Mesothelial cell of epicardium (in vitro differentiated cells): ENCODE results near the gene MOK. TPM values are rescaled to one million over a fixed set of nuclear protein-coding genes. Genes with fewer than 3 reads are reported as not detected.

Experiments used
- DNase-seq, 2 experiments: peaks; one replicate each; pipeline ENCODE4 v3.0.0; 2021; ENCODE audit warnings: low spot score in 2 of 2; ENCODE audit not compliant: unreplicated experiment in 2 of 2
- H3K27ac Mint-ChIP-seq: 2 replicates; pipeline ENCODE4 v1.8.0; 2021; ENCODE audit warnings: mixed read lengths
- H3K27me3 Mint-ChIP-seq: 2 replicates; pipeline ENCODE4 v1.8.0; 2021; ENCODE audit warnings: low read depth, mixed read lengths
- H3K36me3 Mint-ChIP-seq: 2 replicates; pipeline ENCODE4 v1.8.0; 2021; ENCODE audit warnings: mixed read lengths
- H3K4me1 Mint-ChIP-seq: 2 replicates; pipeline ENCODE4 v1.8.0; 2021; ENCODE audit warnings: mixed read lengths
- H3K4me3 Mint-ChIP-seq: 2 replicates; pipeline ENCODE4 v1.8.0; 2021; ENCODE audit warnings: mild to moderate bottlenecking, moderate library complexity, mixed read lengths
- H3K9me3 Mint-ChIP-seq: 2 replicates; pipeline ENCODE4 v1.8.0; 2021; ENCODE audit warnings: mixed read lengths
- CTCF ChIP-seq: fragments of 200-600 bp; sonication (generic); IDR thresholded peaks from one replicate; pipeline ENCODE4 v1.5.0; 2021; ENCODE audit warnings: antibody characterized with exemption; ENCODE audit not compliant: unreplicated experiment
- total RNA-seq: library from RNA; stranded (reverse); gene quantifications from 3 replicates; pipeline ENCODE4 v1.2.1, GENCODE V29; 2021

Gene MOK
- total RNA-seq, 1 donor from 2014 or later = 34.9 TPM

GRCh38 chr14:102192840-102193502, 112.0 kb downstream of the MOK start:
- H3K27ac Mint-ChIP-seq = peak overlapping the region; percentile 88
- H3K9me3 Mint-ChIP-seq = no peaks in the 10 kb centered on the region
- H3K4me1 Mint-ChIP-seq = peaks cover 51% of the 10 kb centered on the region
- TF ChIP-seq CTCF = no peak
- peaks cover 9% of the 10 kb centered on the region for H3K36me3 Mint-ChIP-seq
- DNase-seq = no peak
- no peak overlapping the region for H3K4me3 Mint-ChIP-seq
- H3K27me3 Mint-ChIP-seq = no peaks in the 10 kb centered on the region

GRCh38 chr14:102189874-102190273, 115.1 kb downstream of the MOK start:
- TF ChIP-seq CTCF = no peak
- DNase-seq = no peak
- Mint-ChIP-seq H3K4me3 (no peak overlapping the region), H3K27ac (peak overlapping the region; percentile 90), H3K36me3 (no peaks in the 10 kb centered on the region), H3K4me1 (peaks cover 62% of the 10 kb centered on the region), H3K9me3 (no peaks in the 10 kb centered on the region), H3K27me3 (no peaks in the 10 kb centered on the region)

GRCh38 chr14:102188187-102188586, 116.8 kb downstream of the MOK start:
- H3K4me1 Mint-ChIP-seq = peaks cover 57% of the 10 kb centered on the region
- no peaks in the 10 kb centered on the region for H3K9me3 Mint-ChIP-seq
- peak overlapping the region; percentile 98 for H3K27ac Mint-ChIP-seq
- H3K27me3 Mint-ChIP-seq = no peaks in the 10 kb centered on the region
- no peak for TF ChIP-seq CTCF
- DNase-seq = no peak
- H3K4me3 Mint-ChIP-seq = no peak overlapping the region
- no peaks in the 10 kb centered on the region for H3K36me3 Mint-ChIP-seq

- TF ChIP-seq CTCF = no peak
- Mint-ChIP-seq H3K27me3 (no peaks in the 10 kb centered on the region), H3K4me1 (peaks cover 55% of the 10 kb centered on the region), H3K36me3 (no peaks in the 10 kb centered on the region), H3K9me3 (no peaks in the 10 kb centered on the region), H3K4me3 (no peak overlapping the region), H3K27ac (peak overlapping the region; percentile 98)
- no peak for DNase-seq
Observed at GRCh38 chr14:102187568-102188001, 117.4 kb downstream of the MOK start.

GRCh38 chr14:102187044-102187443, 117.9 kb downstream of the MOK start:
- peaks cover 55% of the 10 kb centered on the region for H3K4me1 Mint-ChIP-seq
- H3K27me3 Mint-ChIP-seq = no peaks in the 10 kb centered on the region
- peak overlapping the region; percentile 39 for H3K4me3 Mint-ChIP-seq
- DNase-seq = no peak
- no peaks in the 10 kb centered on the region for H3K36me3 Mint-ChIP-seq
- TF ChIP-seq CTCF = no peak
- H3K27ac Mint-ChIP-seq = peak overlapping the region; percentile 98
- H3K9me3 Mint-ChIP-seq = no peaks in the 10 kb centered on the region
